Measurements from ENCODE around the gene TP63.
"Not testable (repeated sequence)": the region's sequence is repeated elsewhere in the genome, so short reads cannot be mapped to it uniquely, and the experiment has no call there.

Gene TP63

GRCh38 chr3:189728915-189729314 lies 97.7 kb downstream of the TP63 start:
- DNase-seq: no peak

- DNase-seq: no peak
Observed at GRCh38 chr3:189734061-189734460, 102.9 kb downstream of the TP63 start.

DNA sequence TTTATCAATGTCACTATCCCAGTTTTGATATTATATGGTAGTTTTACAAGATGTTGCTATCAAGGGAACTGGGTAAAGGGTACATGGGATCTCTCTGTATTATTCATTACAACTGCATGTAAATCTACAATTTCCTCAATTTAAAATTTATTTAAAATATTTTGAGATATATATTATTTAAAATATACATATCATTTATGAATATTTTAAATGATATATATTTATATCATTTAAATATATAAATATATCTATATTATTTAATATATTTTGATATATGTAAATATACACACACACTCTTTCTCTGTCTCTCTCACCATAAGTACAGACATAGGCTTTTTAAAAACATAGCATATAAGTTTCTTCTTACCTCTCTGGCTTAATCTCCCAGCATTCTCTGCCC lies 104.7 kb downstream of the TP63 start:
- no peak for DNase-seq

DNA sequence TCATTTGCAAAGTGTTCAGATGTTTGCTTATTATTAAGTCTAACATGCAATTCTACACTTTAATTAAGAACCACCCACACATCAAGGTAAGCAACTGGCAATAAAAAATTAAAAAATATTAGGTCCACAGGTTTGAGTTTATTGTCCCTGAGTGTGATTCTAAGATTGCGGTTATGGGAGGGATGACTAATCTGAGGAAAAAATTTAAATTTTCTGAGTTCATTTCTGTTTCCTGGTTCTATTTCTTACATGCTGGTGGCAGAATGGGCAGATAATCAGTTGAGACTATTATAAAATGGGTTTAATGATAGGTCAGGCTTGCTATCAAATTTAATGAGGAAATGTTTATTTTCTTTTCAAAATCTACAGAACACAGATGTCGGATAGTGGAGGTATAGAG lies 105.9 kb downstream of the TP63 start:
- DNase-seq: no peak

DNA sequence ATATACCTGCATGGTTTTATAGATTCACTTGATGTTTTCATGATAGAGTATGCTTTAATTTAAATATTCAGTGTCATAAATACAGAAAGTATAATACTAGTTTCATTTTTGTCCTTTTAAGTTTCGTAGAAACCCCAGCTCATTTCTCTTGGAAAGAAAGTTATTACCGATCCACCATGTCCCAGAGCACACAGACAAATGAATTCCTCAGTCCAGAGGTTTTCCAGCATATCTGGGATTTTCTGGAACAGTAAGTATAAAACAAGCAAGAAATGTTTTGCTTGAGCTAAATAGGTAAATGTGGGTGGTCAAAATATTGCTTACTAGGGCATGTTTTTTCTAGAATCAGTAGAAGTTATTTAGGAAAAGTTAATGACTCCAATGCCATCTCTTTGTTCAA lies 106.4 kb downstream of the TP63 start:
- no peak for DNase-seq

DNA sequence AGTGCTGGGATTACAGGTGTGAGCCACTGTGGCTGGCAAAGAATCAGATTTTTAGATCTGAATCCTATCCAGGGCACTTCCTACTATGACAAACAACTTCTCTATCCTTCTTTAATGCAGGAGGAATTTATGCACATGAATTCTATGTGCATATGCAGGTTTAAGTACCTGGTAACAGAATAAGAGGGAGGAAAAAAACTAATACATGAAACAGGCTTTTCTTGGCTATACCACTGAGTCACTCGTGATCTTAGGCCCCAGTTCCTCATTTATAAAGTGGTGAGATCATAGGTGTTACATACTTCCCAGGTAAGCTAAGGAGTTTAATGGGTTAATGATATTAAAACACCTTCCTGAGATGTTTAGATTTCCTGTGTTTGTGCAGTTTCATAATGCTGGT lies 108.2 kb downstream of the TP63 start:
- DNase-seq: no peak

DNA sequence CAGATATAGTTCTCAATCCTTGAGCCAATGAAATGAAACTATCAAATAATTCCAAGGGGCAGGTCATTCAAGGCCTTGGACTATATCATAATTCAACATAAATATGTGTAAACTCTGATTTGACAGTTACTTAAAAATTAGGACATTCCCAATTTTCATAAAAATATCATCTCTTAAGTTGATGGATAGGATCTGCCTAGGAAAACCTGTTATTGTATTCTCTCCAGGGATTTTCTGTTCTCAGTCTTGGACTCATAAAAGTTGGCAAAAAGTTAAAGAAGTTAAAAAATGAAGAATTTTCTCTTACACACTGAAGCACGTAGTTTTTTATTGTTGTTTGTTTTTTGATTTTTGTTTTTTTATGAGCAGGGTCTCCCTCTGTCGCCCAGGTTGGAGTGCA lies 109.0 kb downstream of the TP63 start:
- no peak for DNase-seq

GRCh38 chr3:189744235-189744634 lies 113.0 kb downstream of the TP63 start:
- no peak for DNase-seq

DNA sequence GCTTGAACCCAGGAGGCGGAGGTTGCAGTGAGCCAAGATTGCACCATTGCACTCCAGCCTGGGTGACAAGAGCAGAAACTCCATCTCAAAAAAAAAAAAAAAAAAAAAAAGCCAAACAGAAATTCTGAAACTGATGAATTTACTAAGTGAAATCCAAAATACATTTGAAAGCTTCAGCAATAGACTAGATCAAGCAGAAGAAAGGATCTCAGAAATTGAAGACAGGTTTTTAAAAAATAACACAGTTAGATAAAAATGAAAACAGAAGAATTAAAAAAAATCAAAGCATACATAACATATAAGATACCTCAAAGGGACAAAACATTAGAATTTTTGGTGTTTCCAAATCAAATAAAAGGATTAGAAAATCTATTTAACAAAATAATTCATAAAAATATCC lies 114.4 kb downstream of the TP63 start:
- DNase-seq: no peak

DNA sequence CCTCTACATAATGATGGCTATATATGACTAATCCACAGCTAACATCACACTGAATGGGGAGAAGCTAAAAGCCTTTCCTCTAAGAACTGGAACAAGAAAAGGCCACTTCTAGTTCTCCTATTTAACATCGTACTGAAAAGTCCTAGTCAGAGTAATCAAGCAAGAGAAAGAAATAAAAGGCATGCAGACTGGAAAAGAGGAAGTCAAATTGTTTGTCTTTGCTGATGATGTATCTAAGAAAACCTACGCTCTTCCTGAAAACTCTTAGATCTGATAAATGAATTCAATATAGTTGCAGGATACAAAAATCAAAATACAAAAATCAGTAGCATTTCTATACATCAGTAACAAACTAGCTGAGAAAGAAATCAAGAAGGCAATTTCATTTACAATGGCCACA lies 116.9 kb downstream of the TP63 start:
- DNase-seq: no peak

GRCh38 chr3:189750972-189751371 lies 119.8 kb downstream of the TP63 start:
- not testable (repeated sequence) for DNase-seq

DNA sequence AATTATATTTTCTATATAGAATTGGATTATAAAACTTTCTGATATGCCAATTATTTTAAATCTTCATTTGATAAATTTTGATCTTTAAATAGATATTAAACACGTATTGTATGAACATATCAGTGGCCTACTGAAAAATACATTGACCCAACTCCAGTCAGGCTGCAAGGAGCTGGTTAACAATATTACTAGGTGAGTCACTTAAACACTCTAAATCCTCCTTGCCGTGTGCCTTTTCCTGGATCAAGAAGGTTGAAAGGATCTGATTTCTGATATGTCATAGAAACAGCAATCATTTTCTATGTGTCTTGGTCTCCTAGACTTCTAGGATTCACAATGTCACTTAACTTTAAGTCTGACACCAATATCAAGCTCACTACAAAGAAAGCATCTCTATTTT lies 123.2 kb downstream of the TP63 start:
- DNase-seq: no peak

DNA sequence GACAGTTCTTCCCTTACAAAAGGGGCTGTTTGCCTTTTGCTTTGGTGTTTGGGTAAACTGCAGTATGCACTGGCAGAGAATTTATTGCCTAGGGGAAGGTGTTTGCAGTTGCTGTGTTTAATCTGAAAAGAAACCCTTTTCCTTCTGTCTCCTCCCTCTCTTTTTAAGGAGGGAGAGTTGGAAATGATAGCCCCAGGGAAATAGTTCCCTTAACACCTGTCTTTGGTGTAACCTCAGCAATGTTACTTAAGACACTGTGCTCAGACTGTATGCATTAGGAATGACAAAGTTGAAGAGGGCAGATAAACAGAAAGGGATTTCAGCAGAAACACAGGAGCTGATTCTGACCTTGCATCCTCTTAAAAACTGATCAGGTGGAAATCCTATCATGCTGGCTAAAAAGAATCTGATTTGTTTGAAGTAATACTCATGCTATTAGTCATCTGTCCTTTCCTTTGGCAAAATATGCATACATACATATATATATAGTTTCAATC lies 125.4 kb downstream of the TP63 start:
- no peak for DNase-seq

DNA sequence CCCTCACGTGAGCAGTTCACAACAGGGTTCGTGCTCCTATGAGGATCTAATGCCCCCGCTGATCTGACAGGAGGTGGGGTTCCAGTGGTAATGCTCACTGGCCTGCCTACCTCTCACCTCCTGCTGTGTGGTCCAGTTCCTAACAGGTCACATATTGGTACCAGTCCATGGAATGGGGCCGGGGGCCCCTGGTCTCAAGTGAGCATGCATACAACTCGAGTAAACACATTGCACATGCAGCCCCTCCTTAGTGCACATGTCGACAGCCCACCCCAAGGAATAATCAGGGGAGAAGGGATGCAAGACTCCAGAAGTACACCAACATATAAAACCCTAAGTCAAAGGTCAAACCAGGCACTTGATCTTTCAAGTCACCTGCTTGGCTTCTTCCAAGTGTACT lies 127.0 kb downstream of the TP63 start:
- no peak for DNase-seq

- DNase-seq: no peak
Observed at GRCh38 chr3:189766416-189766815, 135.2 kb downstream of the TP63 start.

DNA sequence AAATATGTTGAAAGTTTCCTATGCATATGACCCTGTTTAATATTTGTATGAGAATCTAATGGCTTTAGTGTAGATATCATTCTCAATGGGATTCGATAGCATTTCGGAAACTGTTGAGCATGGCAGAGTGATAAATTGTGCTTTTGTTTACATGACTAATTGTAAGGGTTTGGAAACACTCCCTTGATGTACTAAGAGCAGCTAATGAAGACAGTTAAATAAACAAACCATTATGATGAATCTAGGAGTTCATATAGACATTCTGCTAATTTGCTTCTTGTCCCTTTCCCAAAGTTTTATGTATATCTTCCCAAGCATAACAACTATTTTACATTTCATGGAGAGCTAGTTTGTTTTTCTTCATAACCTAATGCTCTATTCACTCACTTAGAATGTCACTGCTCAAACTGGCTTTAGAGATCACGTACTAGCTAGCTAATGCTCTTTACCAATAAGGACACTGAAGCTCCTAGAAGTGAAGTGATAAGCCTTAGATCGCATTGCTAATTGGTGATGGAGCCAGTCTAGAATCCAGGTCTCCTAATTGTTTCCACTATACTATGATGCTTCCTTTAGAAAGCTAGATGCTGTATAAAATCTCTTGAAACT lies 140.8 kb downstream of the TP63 start:
- no peak for DNase-seq

DNA sequence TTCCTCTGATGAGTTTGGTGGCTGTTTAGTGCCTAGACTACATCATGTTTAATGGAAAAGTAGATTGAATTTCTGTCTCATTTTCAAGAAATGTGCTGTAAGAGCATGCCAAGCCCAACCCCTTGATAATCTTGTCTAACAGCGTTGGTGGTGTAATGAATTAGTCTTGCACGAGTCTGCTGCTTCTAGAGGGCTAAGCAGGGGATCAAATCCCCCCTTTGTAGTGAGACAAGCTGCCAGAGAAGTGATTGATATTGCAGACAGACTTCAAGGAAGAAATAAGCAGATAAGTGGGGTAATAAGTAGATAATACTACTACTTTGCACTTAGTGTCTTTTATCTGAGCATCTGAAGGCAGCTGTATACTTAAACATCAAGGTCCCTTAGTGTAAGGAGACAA lies 141.4 kb downstream of the TP63 start:
- DNase-seq: no peak

GRCh38 chr3:189773056-189773455 lies 141.9 kb downstream of the TP63 start:
- no peak for DNase-seq

DNA sequence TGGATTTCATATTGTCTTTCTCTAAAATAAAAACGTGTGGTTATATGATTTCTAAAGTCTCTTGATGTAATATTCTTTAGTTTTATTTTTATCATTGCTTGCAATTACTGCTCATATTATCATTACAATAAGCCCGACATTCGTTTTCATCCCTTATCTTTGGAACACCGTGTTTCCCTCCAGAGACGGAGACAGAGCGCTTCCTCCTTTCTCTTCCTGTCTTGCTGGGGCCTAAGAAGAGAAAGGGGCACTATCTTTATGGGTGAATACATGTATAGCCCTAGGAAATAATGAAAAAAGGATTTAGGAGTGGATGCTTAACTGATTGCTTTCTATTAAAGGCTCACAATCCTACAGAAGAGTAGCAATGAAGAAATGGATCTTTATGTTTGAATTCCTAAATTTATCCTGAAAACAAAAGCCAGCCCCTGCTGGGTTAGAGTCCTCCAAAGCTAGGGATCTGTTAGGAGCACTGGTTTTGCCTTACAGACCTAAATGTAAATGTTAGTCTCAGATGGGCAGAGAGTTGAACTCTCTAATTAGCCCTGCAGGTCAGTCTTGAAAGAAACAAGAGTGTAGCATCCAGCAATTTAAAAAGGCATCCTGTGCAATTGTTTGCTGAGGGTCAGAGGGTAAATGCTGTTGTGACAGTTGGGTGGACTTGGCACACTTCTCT lies 145.1 kb downstream of the TP63 start:
- no peak for DNase-seq

DNA sequence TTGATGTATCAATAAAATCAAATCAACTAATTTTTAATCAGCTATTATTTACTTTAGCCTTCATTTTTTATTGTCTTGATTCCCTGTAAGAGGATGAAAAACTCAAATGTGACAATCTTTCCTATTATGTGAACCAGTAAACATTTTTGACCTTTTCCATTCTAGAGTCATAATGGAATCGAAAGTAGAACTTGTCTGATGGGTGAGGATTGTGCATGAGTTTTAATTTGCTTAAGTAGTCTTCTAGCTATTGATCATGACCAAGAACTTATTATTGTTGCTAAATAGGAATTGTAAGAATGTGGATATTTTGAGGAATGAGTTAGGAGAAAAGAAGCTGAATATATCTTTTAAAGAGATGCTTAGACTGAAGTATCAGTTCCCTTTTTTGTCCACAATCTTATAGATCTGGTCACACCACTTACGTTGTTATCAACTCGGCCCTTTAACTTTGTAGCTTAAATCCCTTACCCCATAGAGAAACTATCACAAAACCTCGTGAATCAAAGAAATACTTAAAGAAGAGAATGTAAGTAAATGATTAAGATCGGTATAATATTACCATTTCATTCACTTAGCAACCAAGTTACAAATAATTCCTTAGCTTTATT lies 147.3 kb downstream of the TP63 start:
- no peak for DNase-seq

GRCh38 chr3:189779166-189779565 lies 148.0 kb downstream of the TP63 start:
- DNase-seq: no peak

DNA sequence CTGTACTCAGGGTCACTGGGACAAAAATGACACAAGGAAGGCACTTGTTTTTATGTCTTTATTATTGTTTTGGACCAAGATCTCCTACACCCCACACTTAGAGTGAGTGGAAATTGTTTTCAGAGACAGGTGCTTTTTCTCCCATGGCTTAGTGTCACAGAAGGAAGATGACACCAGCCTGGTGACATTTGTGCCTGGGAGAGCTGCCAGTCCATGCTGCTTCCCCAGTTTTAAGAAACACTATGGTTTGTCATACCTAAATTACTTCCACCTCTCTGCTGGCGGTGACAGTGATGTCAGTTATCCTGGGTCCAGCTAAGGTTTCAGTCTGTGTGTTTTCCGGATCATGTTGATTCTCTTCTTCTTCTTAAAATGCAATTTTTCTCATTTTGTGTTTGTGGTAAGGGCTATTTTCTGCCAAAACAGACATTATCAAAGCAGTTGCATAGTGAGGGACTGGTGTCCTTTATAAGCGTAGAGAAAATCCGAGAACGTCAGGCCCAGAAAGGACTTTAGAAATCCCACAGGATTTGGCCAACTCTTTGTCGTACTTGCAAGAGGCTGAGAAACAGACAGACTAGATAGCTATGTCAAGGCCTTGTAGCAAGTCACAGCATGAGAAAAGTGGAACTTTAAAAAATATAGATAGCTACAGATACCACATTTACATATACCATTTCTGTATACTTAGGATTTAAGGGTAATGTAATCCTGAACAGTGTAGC lies 149.5 kb downstream of the TP63 start:
- DNase-seq: no peak

DNA sequence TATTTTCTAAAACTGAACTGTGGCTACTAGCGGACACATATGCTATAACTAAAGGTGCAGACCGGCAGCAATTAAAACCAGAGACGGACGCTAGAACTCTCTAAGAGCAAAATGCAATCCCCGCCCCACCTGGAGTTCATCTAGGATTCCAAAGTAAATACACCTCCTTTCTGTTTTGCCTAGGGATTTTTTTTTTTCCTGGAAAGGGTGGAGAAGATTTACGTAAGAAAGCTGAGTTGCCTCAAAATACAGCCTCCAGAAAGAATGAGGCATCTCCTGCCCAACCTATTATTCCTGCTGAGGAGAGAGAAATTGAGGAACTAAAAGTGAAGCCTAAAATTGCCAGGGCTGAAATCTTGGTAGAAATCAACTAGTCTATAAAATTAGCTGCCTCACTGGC lies 150.2 kb downstream of the TP63 start:
- no peak for DNase-seq

Data from amniotic stem cell (primary cell).